Transverse colon (tissue), 4 donors: ENCODE data around the gene EIF4EBP2. TPM values are rescaled to one million over a fixed set of nuclear protein-coding genes. Genes with fewer than 3 reads are reported as not detected.
A peak's percentile ranks its signal among the peaks of the same experiment; 100 is the strongest.

Source experiments
- DNase-seq: peaks from one replicate; pipeline ENCODE4 v3.0.0-alpha.2; 2019
- H3K27ac ChIP-seq, 4 donors: fragments of 200-600 bp; sonication (generic); 2 replicates each; pipeline ENCODE4 v1.5.1; 2016 to 2018; ENCODE audit warnings: inconsistent platforms in 4 of 4
- H3K27me3 ChIP-seq: fragments of 200-600 bp; sonication (generic); 2 replicates; pipeline ENCODE4 v1.5.1; 2017; ENCODE audit warnings: inconsistent platforms
- H3K36me3 ChIP-seq, 4 donors: fragments of 200-600 bp; sonication (generic); 2 replicates each; pipeline ENCODE4 v1.5.1; 2017 to 2019; ENCODE audit warnings: inconsistent platforms in 4 of 4
- H3K4me1 ChIP-seq, 4 donors: fragments of 200-600 bp; sonication (generic); 2 replicates each; pipeline ENCODE4 v1.5.1; 2017 to 2020; ENCODE audit warnings: inconsistent platforms in 4 of 4
- H3K4me3 ChIP-seq, 4 donors: fragments of 200-600 bp; sonication (generic); 1 replicate in 1 of 4; 2 replicates in 3 of 4; pipeline versions ENCODE4 v1.5.1 to v1.6.1; 2017 to 2019; ENCODE audit warnings: inconsistent platforms in 4 of 4
- H3K9me3 ChIP-seq, 2 donors: fragments of 200-600 bp; sonication (generic); 2 replicates each; pipeline ENCODE4 v1.5.1; 2017 to 2019; ENCODE audit warnings: inconsistent platforms in 2 of 2
- EP300 ChIP-seq: sonication (generic); formaldehyde crosslinking; IDR thresholded peaks from one replicate; pipeline ENCODE4 v1.6.1; 2017; ENCODE audit warnings: antibody characterized with exemption, low read depth
- POLR2A ChIP-seq: fragments of 450-650 bp; IDR thresholded peaks from one replicate; pipeline ENCODE4 v1.6.1; 2016; ENCODE audit warnings: antibody characterized with exemption, mild to moderate bottlenecking, moderate library complexity
- POLR2AphosphoS5 ChIP-seq, 3 donors: sonication (generic); formaldehyde crosslinking; IDR thresholded peaks; one replicate each; pipeline ENCODE4 v1.6.1; 2016; ENCODE audit warnings: antibody characterized with exemption in 3 of 3
- WGBS, 2 donors: methylation state at CpG; one replicate each; pipeline ENCODE4 v1.1.5; 2018; ENCODE audit warnings: low coverage in 1 of 2; 5-methylcytosine and 5-hydroxymethylcytosine counted together
- in situ Hi-C, 4 donors: fragments of 200-750 bp; cut with MboI; loops; one replicate each; pipeline versions ENCODE4 v1.15.0 to v1.15.1; 2017; ENCODE audit warnings: low sequenced_read_pairs in 3 of 4, low pct_ligation_motif_present in 1 of 4, low pct_unique_long_range_greater_than_20kb in 1 of 4
- intact Hi-C: fragments of 100-400 bp; cut with DNase I; formaldehyde crosslinking; loops from one replicate; pipeline ENCODE4 v1.15.1; 2023; ENCODE audit warnings: low total_unique reads
- total RNA-seq, 4 donors: library from RNA; depleted of rRNA; stranded (reverse); fragments of >200 nt; gene quantifications; one replicate each; pipeline ENCODE4 v1.1.0, GENCODE V29; 2016
- TF ChIP-seq, protein P1 (sequence below), 5 experiments: fragments of 200-600 bp in 3 of 5; fragments of 450-650 bp in 2 of 5; sonication (generic) in 3 of 5; IDR thresholded peaks; 1 replicate in 2 of 5; 2 replicates in 3 of 5; pipeline ENCODE4 v1.5.1; 2016 to 2017; ENCODE audit warnings: antibody characterized with exemption in 5 of 5, inconsistent platforms in 3 of 5, mild to moderate bottlenecking in 2 of 5, moderate library complexity in 1 of 5

EIF4EBP2 gene
- total RNA-seq, 4 donors from 2014 or later, result 43.6 to 117 (median 110) TPM

- no peaks in the 10 kb centered on the region for H3K27me3 ChIP-seq
- TF ChIP-seq, protein P1, sequence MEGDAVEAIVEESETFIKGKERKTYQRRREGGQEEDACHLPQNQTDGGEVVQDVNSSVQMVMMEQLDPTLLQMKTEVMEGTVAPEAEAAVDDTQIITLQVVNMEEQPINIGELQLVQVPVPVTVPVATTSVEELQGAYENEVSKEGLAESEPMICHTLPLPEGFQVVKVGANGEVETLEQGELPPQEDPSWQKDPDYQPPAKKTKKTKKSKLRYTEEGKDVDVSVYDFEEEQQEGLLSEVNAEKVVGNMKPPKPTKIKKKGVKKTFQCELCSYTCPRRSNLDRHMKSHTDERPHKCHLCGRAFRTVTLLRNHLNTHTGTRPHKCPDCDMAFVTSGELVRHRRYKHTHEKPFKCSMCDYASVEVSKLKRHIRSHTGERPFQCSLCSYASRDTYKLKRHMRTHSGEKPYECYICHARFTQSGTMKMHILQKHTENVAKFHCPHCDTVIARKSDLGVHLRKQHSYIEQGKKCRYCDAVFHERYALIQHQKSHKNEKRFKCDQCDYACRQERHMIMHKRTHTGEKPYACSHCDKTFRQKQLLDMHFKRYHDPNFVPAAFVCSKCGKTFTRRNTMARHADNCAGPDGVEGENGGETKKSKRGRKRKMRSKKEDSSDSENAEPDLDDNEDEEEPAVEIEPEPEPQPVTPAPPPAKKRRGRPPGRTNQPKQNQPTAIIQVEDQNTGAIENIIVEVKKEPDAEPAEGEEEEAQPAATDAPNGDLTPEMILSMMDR (IDR thresholded peaks at IDR 0.05), result peak in 2 of 5 experiments; percentile 16 to 41
- TF ChIP-seq EP300, result peak; percentile 55
- TF ChIP-seq POLR2A, result peak; percentile 81
- peak; percentile 76 to 90 (median 77) for TF ChIP-seq POLR2AphosphoS5 (IDR thresholded peaks at IDR 0.05)
- H3K36me3 ChIP-seq, result no peaks in the 10 kb centered on the region
- no peaks in the 10 kb centered on the region for H3K9me3 ChIP-seq
- DNase-seq, result peak; percentile 79
- in situ Hi-C loops (no loop called here), intact Hi-C loops (no loop called here)
- peak overlapping the region; percentile 84 to 98 (median 90) for H3K4me3 ChIP-seq
- peaks cover 6 to 42% (median 30%) of the 10 kb centered on the region in 4 donors for H3K4me1 ChIP-seq
- peak overlapping the region; percentile 99 to 100 (median 100) for H3K27ac ChIP-seq
- WGBS, 2 donors, result 1 to 7% methylated on average over 5 to 18 of the region's 18 CpGs
These were observed 1.3 kb downstream of the EIF4EBP2 start for GRCh38 chr10:70405037-70405824.

DNA sequence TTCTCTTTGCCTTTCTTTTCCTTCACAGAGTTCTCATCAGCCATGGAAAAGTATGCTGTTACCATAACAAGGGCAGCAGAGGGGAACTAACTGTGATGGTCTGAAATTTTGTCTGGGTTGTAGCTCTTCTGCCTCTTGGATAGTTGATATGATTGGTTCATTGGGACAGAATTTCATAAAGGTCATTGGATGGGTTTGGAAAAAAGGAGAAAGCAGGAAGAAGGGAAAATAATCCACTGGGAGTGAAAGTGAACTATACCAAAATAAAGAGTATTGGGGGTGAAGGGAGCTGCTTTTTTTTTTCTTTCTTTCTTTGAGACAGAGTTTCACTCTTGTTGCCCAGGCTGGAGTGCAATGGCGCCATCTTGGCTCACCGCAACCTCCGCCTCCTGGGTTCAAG is 5.8 kb downstream of the EIF4EBP2 start:
- 95 to 100% methylated on average over 3 of the region's 3 CpGs for WGBS, 2 donors
- intact Hi-C loops, result no loop called here
- TF ChIP-seq EP300 (no peak), POLR2AphosphoS5 (IDR thresholded peaks at IDR 0.05) (no peak), POLR2A (no peak)
- TF ChIP-seq, protein P1 (IDR thresholded peaks at IDR 0.05), result no peak
- H3K36me3 ChIP-seq, result no peaks in the 10 kb centered on the region
- H3K4me1 ChIP-seq, result peaks cover 6 to 61% (median 40%) of the 10 kb centered on the region in 4 donors
- H3K27ac ChIP-seq, result peak overlapping the region; percentile 2 to 73 (median 22)
- H3K4me3 ChIP-seq, result no peak overlapping the region
- no peaks in the 10 kb centered on the region for H3K27me3 ChIP-seq
- no peaks in the 10 kb centered on the region for H3K9me3 ChIP-seq
- no peak for DNase-seq
- in situ Hi-C loops, result no loop called here

GRCh38 chr10:70410608-70411007 is 6.7 kb downstream of the EIF4EBP2 start:
- no peaks in the 10 kb centered on the region for H3K36me3 ChIP-seq
- intact Hi-C loops (no loop called here), in situ Hi-C loops (no loop called here)
- H3K4me3 ChIP-seq, result no peak overlapping the region
- no peak for DNase-seq
- H3K27me3 ChIP-seq, result no peaks in the 10 kb centered on the region
- peak overlapping the region; percentile 2 to 73 (median 22) for H3K27ac ChIP-seq
- H3K4me1 ChIP-seq, result peaks cover 6 to 59% (median 39%) of the 10 kb centered on the region in 4 donors
- WGBS, 2 donors, result 47 to 56% methylated on average over 1 of the region's 1 CpG
- no peaks in the 10 kb centered on the region for H3K9me3 ChIP-seq
- TF ChIP-seq POLR2AphosphoS5 (IDR thresholded peaks at IDR 0.05), result no peak
- no peak for TF ChIP-seq EP300
- TF ChIP-seq POLR2A, result no peak
- TF ChIP-seq, protein P1 (IDR thresholded peaks at IDR 0.05), result no peak

DNA sequence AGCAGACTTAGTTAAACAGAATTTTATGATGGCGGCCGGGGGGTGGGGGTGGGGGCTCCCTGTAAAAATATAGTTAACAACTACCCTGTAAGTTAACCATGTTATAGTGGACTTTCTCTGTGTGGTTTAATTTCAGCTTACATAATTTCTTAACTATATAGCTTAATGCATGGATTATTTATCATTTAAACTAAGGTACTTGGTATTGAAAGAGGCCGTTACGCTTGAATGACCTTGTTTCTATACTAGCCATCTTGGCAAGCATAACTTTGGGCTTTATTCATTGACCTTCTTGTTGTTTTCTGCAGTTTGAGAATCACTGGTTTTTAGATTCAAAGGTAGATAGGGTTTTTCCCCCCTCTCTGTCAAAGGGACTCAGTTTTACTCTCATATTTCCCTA is 8.4 kb downstream of the EIF4EBP2 start:
- H3K9me3 ChIP-seq, result no peaks in the 10 kb centered on the region
- H3K27me3 ChIP-seq, result no peaks in the 10 kb centered on the region
- intact Hi-C loops, result no loop called here
- no peak for DNase-seq
- no peak overlapping the region for H3K4me3 ChIP-seq
- no peaks in the 10 kb centered on the region for H3K36me3 ChIP-seq
- H3K27ac ChIP-seq, result no peak overlapping the region
- H3K4me1 ChIP-seq, result peaks cover 0 to 46% (median 26%) of the 10 kb centered on the region in 4 donors
- in situ Hi-C loops, result no loop called here
- 69 to 96% methylated on average over 2 to 4 of the region's 4 CpGs for WGBS, 2 donors
- TF ChIP-seq POLR2A, result no peak
- TF ChIP-seq POLR2AphosphoS5 (IDR thresholded peaks at IDR 0.05), result no peak
- TF ChIP-seq, protein P1 (IDR thresholded peaks at IDR 0.05), result no peak
- no peak for TF ChIP-seq EP300
